GM12891 (cell line): ENCODE measurements around the gene BMPR2.
"Not testable (repeated sequence)": the region's sequence is repeated elsewhere in the genome, so short reads cannot be mapped to it uniquely, and the experiment has no call there.

ENCODE experiments used
- DNase-seq: peaks from one replicate; pipeline ENCODE4 v3.0.0; 2011; ENCODE audit warnings: low spot score; ENCODE audit not compliant: insufficient read length
- FAIRE-seq: peaks from 2 replicates; lab custom pipeline; 2011; peaks lifted over from hg19 to GRCh38; lab: Jason Lieb, UNC
- PAX5 ChIP-seq: IDR thresholded peaks from 2 replicates; pipeline ENCODE4 v1.6.1; 2011; ENCODE audit warnings: low read length, moderate library complexity, mild to moderate bottlenecking; ENCODE audit not compliant: insufficient read depth, severe bottlenecking
- POLR2A ChIP-seq: IDR thresholded peaks from 2 replicates; pipeline ENCODE4 v1.6.1; 2011; ENCODE audit warnings: low read depth, low read length, control low read depth
- POLR2AphosphoS5 ChIP-seq: IDR thresholded peaks from 2 replicates; pipeline ENCODE4 v1.6.1; 2011; ENCODE audit warnings: low read depth, low read length, control low read depth
- POU2F2 ChIP-seq: IDR thresholded peaks from 2 replicates; pipeline ENCODE4 v1.6.1; 2011; ENCODE audit warnings: low read depth, mild to moderate bottlenecking, control low read depth, low read length, moderate library complexity
- SPI1 ChIP-seq: IDR thresholded peaks from 2 replicates; pipeline ENCODE4 v1.6.1; 2011; ENCODE audit warnings: low read depth, low read length, control low read depth
- TAF1 ChIP-seq: IDR thresholded peaks from 2 replicates; pipeline ENCODE4 v1.6.1; 2011; ENCODE audit warnings: low read depth, low read length, control low read depth

BMPR2 gene

DNA sequence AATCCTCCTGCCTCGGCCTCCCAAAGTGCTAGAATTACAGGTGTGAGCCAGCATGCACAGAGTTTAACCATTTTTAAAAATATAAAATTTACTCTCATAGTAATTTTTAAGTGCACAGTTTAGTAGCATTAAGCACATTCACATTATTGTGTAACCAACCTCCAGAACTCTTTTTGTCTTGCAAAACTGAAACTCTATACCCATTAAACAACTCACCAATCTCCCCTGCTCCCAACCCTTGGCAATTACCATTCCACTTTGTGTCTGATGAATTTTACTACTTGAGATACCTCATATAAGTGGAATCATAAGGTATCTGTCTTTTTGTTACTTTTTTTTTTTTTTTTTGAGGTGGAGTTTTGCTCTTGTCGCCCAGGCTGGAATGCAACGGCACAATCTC lies 112.5 kb downstream of the BMPR2 start:
- FAIRE-seq: no peak
- DNase-seq: no peak
- no peak for TF ChIP-seq TAF1
- no peak for TF ChIP-seq POLR2AphosphoS5
- TF ChIP-seq POU2F2: no peak
- TF ChIP-seq SPI1: no peak
- no peak for TF ChIP-seq POLR2A
- TF ChIP-seq PAX5: no peak

GRCh38 chr2:202490479-202490878 lies 114.4 kb downstream of the BMPR2 start:
- FAIRE-seq (no peak), DNase-seq (no peak)
- TF ChIP-seq PAX5 (no peak), TAF1 (no peak), SPI1 (no peak), POU2F2 (no peak), POLR2AphosphoS5 (no peak), POLR2A (no peak)

- FAIRE-seq: no peak
- DNase-seq: no peak
- no peak for TF ChIP-seq SPI1
- TF ChIP-seq POLR2AphosphoS5: no peak
- no peak for TF ChIP-seq POLR2A
- no peak for TF ChIP-seq TAF1
- no peak for TF ChIP-seq PAX5
- TF ChIP-seq POU2F2: no peak
Measured at GRCh38 chr2:202491514-202491913, 115.4 kb downstream of the BMPR2 start.

DNA sequence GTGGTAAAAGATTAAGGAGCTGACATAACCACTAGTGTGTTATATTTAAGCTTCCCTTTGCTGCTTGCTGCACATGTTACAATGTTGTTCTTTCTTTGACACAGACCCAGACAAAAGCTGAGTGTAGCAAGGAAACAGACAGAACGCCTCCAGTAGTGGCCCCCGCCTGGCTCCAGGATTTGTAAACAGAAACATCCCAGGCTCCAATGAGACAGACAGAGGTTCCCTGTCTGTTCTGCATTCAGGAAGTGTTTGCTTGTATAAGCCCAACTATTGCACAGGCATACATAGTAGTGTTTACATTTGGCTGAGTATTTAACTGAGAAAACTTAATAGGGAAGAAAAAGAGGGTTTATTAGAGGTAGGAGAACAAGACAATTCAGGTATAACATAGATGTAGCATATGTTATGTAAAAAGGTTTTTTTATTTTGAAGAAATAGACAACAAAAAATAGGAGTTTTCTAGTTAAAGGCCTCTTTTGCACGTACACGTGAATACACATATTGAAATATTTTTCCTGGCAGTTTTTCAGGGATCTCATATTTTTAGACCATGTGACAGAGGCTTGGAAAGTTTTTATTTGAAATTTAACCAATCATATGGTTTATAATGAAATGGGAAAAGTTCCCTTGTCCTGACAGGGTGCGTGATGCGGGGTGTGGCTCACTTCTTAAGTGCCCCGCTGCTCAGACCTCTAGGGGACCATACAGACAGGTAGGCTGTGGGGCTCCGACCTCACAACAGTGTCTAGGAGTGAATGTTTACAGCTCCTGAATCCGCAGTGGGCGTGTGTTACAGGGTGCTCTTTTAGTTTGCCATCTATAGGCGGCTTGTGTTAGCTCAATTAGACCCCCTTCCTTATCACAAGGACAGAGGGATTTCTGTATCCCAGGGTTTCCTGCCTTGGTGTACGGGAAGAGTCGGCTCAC lies 118.4 kb downstream of the BMPR2 start:
- DNase-seq (no peak), FAIRE-seq (no peak)
- TF ChIP-seq POLR2A: no peak
- TF ChIP-seq TAF1: no peak
- TF ChIP-seq PAX5: no peak
- TF ChIP-seq POLR2AphosphoS5: no peak
- no peak for TF ChIP-seq SPI1

GRCh38 chr2:202495230-202495604 lies 119.1 kb downstream of the BMPR2 start:
- no peak for FAIRE-seq
- DNase-seq: no peak
- TF ChIP-seq POLR2A (no peak), POLR2AphosphoS5 (no peak), PAX5 (no peak), POU2F2 (no peak), SPI1 (no peak), TAF1 (no peak)

GRCh38 chr2:202496835-202497472 lies 120.8 kb downstream of the BMPR2 start:
- FAIRE-seq: not testable (repeated sequence)

GRCh38 chr2:202497473-202497866 lies 121.3 kb downstream of the BMPR2 start:
- FAIRE-seq, DNase-seq: not testable (repeated sequence)

More at GRCh38 chr2:202496835-202497472, 120.8 kb downstream of the BMPR2 start:
- not testable (repeated sequence) for DNase-seq

GRCh38 chr2:202499841-202500240 lies 123.7 kb downstream of the BMPR2 start:
- DNase-seq, FAIRE-seq: not testable (repeated sequence)

- FAIRE-seq, DNase-seq: not testable (repeated sequence)
Measured at GRCh38 chr2:202503276-202503675, 127.1 kb downstream of the BMPR2 start.

- FAIRE-seq: no peak
- TF ChIP-seq TAF1: no peak
- no peak for TF ChIP-seq POU2F2
- TF ChIP-seq POLR2AphosphoS5: no peak
- no peak for TF ChIP-seq POLR2A
- TF ChIP-seq SPI1: no peak
- no peak for TF ChIP-seq PAX5
- DNase-seq: no peak
Measured at GRCh38 chr2:202508686-202509085, 132.6 kb downstream of the BMPR2 start.
